H54 (cell line): ENCODE results near the gene COL23A1.

Experiments
- DNase-seq: peaks from one replicate; pipeline ENCODE4 v3.0.0; 2011; ENCODE audit warnings: low spot score, mixed read lengths; ENCODE audit not compliant: insufficient read length
- FAIRE-seq: peaks from 3 replicates; lab custom pipeline; 2011; peaks lifted over from hg19 to GRCh38; lab: Jason Lieb, UNC
- POLR2A ChIP-seq: IDR thresholded peaks from 2 replicates; pipeline ENCODE4 v1.6.1; 2011; ENCODE audit warnings: low read depth, mild to moderate bottlenecking, low read length

Gene COL23A1

DNA sequence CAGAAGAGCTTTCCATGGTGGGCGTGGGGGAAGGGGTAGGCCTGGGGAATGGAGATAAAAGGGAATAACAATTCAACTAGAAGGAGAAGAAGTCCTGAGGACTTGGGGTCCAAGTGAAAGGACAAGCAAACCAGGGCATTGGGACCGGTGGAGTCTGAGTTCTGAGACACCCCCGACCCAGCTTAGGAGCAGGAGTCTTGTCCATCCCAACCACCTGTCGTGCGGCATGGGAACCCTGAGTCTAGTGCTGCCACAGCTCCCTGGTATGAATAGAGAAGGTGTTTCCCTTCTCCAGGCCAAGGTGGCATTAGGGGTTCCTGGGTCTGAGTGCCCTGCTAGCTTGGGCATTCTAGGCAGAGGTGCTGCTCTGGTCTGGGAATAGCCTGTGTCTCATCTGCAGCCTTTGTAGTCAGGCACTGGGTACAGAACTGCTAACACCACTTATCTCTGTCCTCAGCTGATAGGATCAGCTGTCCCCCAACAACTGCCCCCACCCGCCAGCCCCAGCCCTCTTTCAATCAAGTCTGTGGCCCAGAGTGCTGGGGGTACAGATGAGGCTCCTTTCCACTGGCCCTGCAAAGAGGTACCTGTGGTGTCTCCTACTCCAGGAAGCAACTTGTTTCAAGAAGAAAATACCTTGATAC, 375.9 kb downstream of the COL23A1 start:
- TF ChIP-seq POLR2A: no peak
- no peak for FAIRE-seq
- no peak for DNase-seq

DNA sequence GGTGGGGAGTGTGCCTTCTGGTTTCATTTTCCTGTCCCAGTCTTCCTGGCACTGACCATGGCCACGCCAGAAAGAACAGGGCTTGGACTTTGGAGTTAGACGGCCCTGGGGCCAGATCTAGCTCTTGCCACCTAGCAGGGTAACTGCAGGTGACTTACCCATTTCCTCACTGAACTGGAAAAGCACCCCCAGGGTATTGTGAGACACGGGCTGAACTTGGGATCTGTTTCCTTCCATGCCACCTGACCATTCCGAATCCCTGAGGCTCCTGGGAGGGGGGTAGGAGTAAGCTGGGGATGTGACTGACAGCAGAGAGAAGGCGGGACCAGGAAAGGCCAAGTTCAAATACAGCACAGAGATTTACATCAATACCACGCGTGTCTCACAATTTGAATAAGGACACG, 376.4 kb downstream of the COL23A1 start:
- DNase-seq (no peak), FAIRE-seq (no peak)
- TF ChIP-seq POLR2A: no peak

DNA sequence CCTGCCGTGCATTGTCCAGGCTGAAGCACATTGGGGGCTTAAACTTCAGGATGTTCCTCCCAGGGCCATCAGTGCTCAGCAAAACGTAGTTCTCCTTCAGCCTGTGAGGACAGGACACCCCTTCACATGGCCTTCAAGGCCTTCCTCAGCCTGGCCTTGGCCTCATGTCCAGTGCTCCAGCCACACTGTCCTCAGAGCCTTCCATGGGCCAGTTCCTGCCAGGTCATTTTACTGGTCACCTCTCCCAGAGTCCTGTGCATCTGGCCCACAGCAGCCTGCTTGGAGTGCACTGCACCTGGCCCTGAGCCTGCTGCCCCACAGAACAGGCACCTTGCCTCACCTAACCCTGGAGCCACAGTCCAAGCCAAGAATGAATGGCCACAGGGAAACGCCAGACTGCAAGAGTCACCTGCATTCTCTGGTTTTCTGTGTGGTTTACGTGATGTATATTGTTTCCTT, 377.2 kb downstream of the COL23A1 start:
- TF ChIP-seq POLR2A: no peak

DNA sequence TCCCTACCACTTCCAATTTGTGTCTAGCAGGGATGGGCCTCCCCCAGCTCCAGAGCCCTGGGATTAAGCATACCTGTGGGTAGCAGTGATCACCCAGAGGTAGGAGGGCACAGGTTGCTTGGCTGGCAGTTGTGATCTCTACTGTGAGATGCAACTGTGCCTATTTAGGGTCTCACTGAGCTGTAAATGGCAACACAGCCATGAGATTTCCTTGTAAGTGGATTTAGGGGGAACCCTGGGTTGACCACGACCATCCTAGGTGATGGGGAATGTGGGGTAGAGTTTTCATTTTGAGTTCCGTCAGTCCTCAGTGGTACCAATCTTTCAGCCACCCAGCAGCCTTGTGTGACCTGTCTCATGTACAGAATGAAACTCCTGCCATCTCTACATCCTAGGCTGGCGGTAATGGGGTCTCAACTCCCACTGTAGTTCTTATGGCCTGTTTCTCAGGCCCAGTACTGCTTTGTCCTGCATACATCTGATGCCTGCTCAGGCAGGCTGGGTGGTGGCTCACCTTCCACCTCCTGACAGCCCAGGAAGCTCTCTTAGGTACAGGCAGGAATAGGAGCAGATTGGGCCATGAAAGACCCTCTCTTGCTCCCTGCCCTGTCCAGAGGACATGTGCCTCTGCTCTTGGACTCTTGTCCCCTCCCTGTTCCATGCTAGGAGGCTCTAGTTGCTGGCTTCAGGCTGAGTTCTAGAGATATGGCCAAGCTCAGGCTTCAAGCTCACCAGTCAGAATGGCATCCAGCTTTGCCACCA, 377.8 kb downstream of the COL23A1 start:
- FAIRE-seq (no peak), DNase-seq (no peak)
- no peak for TF ChIP-seq POLR2A

More for the DNA sequence above, 377.2 kb downstream of the COL23A1 start:
- FAIRE-seq: no peak
- DNase-seq: no peak

DNA sequence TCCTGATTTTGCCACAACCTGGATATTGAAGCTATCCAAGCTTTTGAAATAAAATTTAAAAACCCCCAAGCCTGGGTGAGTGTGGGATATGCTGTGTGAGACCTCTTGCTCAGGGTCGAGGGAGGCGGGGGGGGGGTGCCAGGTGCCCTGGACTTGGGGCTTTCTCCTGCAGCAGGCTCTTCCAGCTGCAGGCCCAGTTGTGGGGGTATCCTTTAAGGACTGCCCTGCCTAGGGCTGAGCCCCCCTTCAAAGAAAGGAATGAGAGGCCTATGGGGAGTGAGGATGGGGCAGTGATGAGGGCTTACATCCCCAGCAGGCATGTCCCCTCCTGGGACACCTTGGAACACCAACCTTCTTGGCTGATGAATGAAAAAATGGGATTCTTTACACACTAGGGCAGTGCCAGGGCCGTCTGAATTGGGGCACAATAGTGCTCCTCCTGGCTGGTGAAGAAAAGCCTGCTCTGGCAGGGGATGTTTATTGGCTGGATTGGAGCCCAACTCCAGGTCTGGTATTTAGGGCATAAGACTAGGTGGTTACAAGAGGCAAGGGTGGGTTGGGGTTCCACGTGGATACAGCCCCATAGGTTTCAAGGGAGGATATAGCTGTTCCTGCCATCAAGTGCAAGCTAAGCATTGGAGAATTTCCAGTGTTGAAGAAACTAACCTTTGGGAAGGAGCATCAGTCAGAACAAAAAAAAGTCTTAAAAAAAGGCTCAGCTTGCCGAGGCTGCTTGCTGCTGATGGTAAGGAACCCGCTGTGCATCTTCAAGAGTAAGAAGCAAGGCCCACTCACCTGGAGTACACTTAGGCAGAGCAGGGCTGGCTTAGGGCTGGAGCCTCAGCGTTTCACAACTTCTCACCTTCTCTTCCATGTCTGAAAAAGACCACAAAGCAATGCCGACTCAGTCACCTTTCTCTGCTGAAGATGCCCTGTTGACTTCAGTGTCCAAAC, 378.8 kb downstream of the COL23A1 start:
- FAIRE-seq: no peak
- no peak for DNase-seq
- no peak for TF ChIP-seq POLR2A

DNA sequence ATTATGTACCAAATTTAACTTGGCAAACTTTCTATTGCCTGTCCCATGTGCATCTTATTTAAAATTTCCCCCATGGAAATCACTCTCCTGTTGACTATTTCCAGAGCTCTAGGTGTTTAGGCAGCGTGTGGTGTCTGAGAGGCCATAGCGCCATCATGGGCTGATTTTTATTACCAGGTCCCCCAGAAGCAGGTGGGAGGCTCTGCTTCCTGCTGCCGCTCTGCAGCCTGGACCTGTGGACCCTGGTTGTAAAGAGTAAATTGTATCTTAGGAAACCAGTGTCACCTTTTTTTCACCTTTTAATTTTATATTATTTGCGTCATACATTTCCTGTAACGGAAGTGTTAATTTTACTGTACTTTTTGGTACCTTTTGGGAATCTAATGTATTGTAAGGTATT, 379.5 kb downstream of the COL23A1 start:
- FAIRE-seq (no peak), DNase-seq (no peak)
- TF ChIP-seq POLR2A: no peak

DNA sequence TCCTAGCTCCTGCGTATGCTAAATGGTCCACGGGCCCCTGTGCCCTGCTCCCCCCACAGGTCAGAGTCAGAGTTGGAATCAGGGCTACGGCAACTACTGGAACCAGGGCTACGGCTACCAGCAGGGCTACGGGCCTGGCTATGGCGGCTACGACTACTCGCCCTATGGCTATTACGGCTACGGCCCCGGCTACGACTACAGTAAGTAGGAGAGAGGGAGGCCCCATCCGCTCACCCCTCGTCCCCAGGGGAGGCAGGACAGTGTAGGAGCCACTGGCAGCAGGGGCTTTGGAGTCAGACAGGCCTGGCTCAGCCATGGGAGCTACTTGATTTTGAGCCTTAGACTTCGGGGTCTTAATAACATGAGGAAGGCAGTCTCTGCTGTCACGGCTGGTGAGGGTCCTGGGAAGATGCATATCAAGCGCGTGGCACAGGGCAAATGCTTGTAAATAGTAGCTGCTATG, 380.1 kb downstream of the COL23A1 start:
- no peak for FAIRE-seq
- TF ChIP-seq POLR2A: no peak

DNA sequence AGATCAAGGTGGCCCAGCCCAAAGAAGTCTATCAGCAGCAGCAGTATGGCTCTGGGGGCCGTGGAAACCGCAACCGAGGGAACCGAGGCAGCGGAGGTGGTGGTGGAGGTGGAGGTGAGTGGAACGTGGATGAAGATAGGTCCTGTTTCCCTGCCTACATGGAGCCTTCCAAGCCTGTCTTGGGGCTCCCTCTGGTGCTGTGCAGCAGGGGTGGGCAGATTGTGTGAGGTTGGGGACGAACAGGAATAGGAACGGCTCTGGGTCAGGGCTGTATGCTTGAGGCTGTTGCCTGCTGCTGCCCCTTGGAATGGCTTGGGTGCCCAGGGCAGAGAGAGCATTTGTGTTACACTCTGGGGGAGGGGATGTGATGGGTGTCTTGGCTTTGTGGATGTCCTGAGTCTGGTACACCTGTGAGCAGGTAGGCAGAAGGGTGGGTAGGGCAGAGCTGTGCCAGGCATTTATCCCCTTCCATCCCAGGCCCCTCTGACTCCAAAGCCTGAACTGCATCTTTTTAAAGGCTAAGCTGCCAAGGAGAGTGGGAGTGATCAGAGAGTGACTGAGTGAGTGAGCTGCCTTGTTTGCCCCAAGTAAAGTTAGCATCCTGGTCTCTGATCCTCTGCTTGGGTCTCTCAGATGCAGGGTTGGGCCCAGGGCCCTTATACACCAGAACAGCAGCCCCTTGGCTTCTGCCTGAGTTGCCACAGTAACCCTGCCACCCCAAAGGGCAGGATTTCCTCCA, 380.7 kb downstream of the COL23A1 start:
- FAIRE-seq: no peak
- DNase-seq: no peak
- no peak for TF ChIP-seq POLR2A

More for the DNA sequence above, 380.1 kb downstream of the COL23A1 start:
- DNase-seq: no peak

DNA sequence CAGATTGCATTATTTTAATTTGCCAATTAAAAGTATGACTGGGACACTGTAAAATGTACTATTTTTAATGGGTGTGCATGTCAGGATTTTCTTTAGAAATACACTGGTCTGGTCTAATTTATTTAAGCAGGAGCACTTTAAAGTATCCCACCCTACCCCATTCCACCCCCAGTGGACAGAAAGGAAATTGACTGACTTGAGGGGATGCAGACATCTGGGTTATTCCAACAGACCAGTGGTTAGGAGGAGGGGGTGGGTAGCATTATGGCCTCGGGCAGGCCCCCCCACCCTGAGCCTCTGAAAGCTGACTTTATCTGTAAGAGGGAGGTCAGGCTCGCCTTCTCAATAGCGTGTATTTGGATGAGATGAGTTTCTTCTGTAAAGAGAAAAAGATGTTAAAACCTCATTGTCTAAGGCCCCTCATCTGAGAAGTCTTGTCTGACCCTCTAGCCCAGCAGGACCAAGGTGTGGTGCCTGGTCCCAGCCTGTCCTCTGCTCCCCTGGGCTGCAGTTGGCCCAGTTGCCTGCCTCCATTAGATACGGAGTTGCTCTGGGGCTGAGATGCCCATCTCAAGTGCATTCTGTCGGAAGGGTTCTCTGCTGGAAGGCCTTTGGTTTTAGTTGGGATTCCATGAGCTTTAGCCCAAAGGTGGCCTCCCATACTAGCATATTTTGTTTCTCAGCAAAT, 381.5 kb downstream of the COL23A1 start:
- TF ChIP-seq POLR2A: no peak
- no peak for DNase-seq
- no peak for FAIRE-seq

DNA sequence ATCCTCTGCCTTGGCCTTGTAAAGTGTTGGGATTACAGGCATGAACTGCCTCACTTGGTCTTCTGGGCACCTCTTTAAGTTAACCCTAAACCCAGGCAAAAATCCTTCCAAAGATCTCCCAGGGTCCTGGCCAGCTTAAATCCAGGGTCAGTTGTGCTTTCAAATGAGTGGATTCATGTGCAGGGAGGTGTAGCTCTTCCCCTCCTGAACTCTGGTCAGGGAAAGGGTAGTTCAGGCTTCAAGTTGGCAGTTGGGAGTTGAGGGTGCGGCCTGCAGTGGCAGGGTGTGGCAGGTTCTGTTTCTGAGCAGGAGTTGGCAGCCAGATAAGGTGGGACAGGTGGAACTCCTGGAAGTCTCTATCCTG, 382.3 kb downstream of the COL23A1 start:
- no peak for FAIRE-seq

DNA sequence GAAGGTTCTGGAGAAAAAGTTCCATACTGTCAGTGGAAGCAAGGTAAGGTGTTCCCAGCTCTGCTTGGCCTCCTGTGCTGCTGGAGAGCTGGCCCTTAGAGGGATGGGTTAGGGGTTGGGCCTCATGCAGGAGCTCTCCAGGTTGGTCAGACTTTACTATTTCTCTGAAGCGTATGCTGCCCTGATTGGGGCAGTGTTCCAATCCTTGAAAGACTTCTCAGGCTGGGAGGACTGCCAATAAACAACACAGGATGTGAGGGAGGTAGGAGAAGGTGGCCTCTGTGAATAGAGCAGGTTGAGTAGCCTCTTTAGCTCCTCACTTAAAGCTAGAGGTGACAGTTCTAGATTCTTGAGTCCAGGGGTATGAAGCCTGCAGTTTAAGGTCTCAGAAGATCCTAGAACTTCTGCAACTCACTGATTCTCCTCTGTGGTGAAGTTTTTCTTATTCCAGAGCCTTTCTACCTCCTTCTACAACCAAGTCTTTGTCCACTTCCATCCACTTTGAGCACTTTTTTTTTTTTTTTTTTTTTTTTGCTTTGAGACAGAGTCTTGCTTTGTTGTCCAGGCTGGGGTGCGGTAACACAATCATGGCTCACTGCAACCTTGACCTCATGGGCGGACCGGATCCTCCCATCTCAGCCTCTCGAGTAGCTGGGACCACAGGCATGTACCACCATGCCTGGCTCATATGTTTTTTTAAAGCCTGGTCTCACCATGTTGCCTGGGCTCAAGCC, 382.8 kb downstream of the COL23A1 start:
- TF ChIP-seq POLR2A: no peak
- peak; percentile 38 for DNase-seq
- no peak for FAIRE-seq

More for the DNA sequence above, 382.3 kb downstream of the COL23A1 start:
- no peak for DNase-seq
- no peak for TF ChIP-seq POLR2A
